OCI-LY1 (cell line): ENCODE measurements around the gene THOC2.
"Not testable (repeated sequence)": the region's sequence is repeated elsewhere in the genome, so short reads cannot be mapped to it uniquely, and the experiment has no call there.

Source experiments
- H2AFZ ChIP-seq: fragments of 200-600 bp; sonication (generic), shearing (Covaris generic); 2 replicates; pipeline ENCODE4 v1.6.0; 2014; ENCODE audit warnings: antibody characterized with exemption, mild to moderate bottlenecking, low read length
- H3F3A ChIP-seq: fragments of 200-600 bp; sonication (generic), shearing (Covaris generic); 2 replicates; pipeline ENCODE4 v1.6.0; 2014; ENCODE audit warnings: mild to moderate bottlenecking, antibody characterized with exemption, low read length, moderate library complexity; ENCODE audit not compliant: insufficient read depth
- H3K27ac ChIP-seq: fragments of 200-600 bp; sonication (generic); 2 replicates; pipeline ENCODE4 v1.5.1; 2014; ENCODE audit warnings: low read length, mixed run types, mild to moderate bottlenecking, low read depth; ENCODE audit not compliant: poor library complexity, severe bottlenecking
- H3K27me3 ChIP-seq: fragments of 200-600 bp; sonication (generic); 2 replicates; pipeline ENCODE4 v1.6.0; 2014; ENCODE audit warnings: antibody characterized with exemption, mild to moderate bottlenecking, low read length, moderate library complexity; ENCODE audit not compliant: insufficient read depth
- H3K36me3 ChIP-seq: fragments of 200-600 bp; sonication (generic); 2 replicates; pipeline ENCODE4 v1.6.1; 2014; ENCODE audit warnings: mild to moderate bottlenecking, antibody characterized with exemption, low read length, moderate library complexity, mixed read lengths; ENCODE audit not compliant: insufficient read depth
- H3K4me1 ChIP-seq: fragments of 200-600 bp; sonication (generic); 2 replicates; pipeline ENCODE4 v1.5.1; 2014; ENCODE audit warnings: mild to moderate bottlenecking, low read length, moderate library complexity; ENCODE audit not compliant: insufficient read depth, severe bottlenecking
- H3K4me2 ChIP-seq: fragments of 200-600 bp; sonication (generic), shearing (Covaris generic); 2 replicates; pipeline ENCODE4 v1.6.1; 2014; ENCODE audit warnings: low read length
- H3K4me3 ChIP-seq: fragments of 200-600 bp; sonication (generic); 2 replicates; pipeline ENCODE4 v1.5.1; 2014; ENCODE audit warnings: low read length, low read depth, mild to moderate bottlenecking, mixed read lengths; ENCODE audit not compliant: poor library complexity, severe bottlenecking
- H3K79me2 ChIP-seq: fragments of 200-600 bp; shearing (Covaris generic); 2 replicates; pipeline ENCODE4 v1.6.1; 2016; ENCODE audit warnings: mixed run types, low read length, mixed read lengths; ENCODE audit not compliant: insufficient read depth
- H3K9ac ChIP-seq: fragments of 200-600 bp; sonication (generic), shearing (Covaris generic); 2 replicates; pipeline ENCODE4 v1.6.1; 2014; ENCODE audit warnings: mild to moderate bottlenecking, low read length, mixed read lengths
- H3K9me2 ChIP-seq: fragments of 200-600 bp; sonication (generic), shearing (Covaris generic); 2 replicates; pipeline ENCODE4 v1.6.1; 2014; ENCODE audit warnings: low read depth, mild to moderate bottlenecking, low read length, mixed read lengths
- H3K9me3 ChIP-seq: fragments of 200-600 bp; shearing (Covaris generic); 2 replicates; pipeline ENCODE4 v1.6.1; 2014; ENCODE audit warnings: low read length, mixed read lengths
- H4K20me1 ChIP-seq: fragments of 200-600 bp; sonication (generic), shearing (Covaris generic); 2 replicates; pipeline ENCODE4 v1.6.0; 2016; ENCODE audit warnings: mild to moderate bottlenecking, low read length; ENCODE audit not compliant: insufficient read depth
- EZH2 ChIP-seq: fragments of 200-600 bp; sonication (generic), shearing (Covaris generic); IDR thresholded peaks from 2 replicates; pipeline ENCODE4 v1.8.0; 2017; ENCODE audit warnings: borderline replicate concordance, mixed run types, mild to moderate bottlenecking, antibody characterized with exemption, low read length, moderate library complexity, mixed read lengths
- TF ChIP-seq, protein P1 (sequence below): fragments of 200-600 bp; sonication (generic), shearing (Covaris generic); IDR thresholded peaks from 2 replicates; pipeline ENCODE4 v1.5.1; 2017; ENCODE audit warnings: mild to moderate bottlenecking, antibody characterized with exemption, low read length, moderate library complexity, mixed read lengths

Gene THOC2

DNA sequence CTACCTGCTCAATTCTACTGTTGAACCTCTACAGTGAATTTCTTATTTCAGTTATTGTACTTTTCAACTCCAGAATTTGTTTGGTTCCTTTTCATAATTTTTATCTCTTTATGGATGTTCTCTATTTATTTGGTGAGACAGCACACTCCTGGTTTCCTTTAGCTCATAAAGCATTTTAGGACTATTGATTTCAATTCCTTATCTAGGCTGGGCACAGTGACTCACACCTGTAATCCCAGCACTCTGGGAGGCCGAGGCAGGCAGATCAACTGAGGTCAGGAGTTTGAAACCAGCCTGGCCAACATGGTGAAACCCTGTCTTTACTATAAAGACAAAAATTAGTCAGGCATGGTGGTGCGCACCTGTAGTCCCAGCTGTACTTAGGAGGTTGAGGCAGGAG lies 57.7 kb downstream of the THOC2 start:
- H3K36me3 ChIP-seq, result peaks cover 55% of the 10 kb centered on the region
- no peak overlapping the region for H2AFZ ChIP-seq
- H3K79me2 ChIP-seq, result no peaks in the 10 kb centered on the region
- H4K20me1 ChIP-seq, result no peaks in the 10 kb centered on the region
- H3K4me1 ChIP-seq, result no peaks in the 10 kb centered on the region
- H3K27me3 ChIP-seq, result no peaks in the 10 kb centered on the region
- H3K4me3 ChIP-seq, result no peak overlapping the region
- H3K4me2 ChIP-seq, result no peak overlapping the region
- H3K9me2 ChIP-seq, result no peaks in the 10 kb centered on the region
- TF ChIP-seq EZH2, result no peak
- TF ChIP-seq, protein P1, sequence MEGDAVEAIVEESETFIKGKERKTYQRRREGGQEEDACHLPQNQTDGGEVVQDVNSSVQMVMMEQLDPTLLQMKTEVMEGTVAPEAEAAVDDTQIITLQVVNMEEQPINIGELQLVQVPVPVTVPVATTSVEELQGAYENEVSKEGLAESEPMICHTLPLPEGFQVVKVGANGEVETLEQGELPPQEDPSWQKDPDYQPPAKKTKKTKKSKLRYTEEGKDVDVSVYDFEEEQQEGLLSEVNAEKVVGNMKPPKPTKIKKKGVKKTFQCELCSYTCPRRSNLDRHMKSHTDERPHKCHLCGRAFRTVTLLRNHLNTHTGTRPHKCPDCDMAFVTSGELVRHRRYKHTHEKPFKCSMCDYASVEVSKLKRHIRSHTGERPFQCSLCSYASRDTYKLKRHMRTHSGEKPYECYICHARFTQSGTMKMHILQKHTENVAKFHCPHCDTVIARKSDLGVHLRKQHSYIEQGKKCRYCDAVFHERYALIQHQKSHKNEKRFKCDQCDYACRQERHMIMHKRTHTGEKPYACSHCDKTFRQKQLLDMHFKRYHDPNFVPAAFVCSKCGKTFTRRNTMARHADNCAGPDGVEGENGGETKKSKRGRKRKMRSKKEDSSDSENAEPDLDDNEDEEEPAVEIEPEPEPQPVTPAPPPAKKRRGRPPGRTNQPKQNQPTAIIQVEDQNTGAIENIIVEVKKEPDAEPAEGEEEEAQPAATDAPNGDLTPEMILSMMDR, result no peak
- no peaks in the 10 kb centered on the region for H3F3A ChIP-seq
- no peak overlapping the region for H3K9ac ChIP-seq
- no peaks in the 10 kb centered on the region for H3K9me3 ChIP-seq
- H3K27ac ChIP-seq, result no peak overlapping the region

DNA sequence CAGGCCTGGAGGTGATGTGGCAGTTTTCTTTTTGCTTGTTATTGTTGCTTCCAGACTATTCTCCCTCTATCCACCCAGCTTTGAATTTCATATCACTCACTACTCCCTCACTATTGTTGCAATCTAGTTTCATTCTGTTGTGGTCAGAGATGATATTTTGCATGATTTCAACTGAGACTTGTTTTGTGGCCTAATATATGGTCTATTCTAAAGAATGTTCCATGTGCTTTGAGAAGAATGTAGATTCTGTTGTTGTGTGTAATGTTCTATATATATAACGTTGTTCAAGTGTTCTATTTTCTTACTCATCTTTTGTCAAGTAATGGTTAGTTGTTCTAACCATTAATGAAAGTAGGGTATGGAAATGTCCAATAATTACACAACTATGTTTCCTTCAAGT lies 59.0 kb downstream of the THOC2 start:
- H3K4me1 ChIP-seq, result no peaks in the 10 kb centered on the region
- no peaks in the 10 kb centered on the region for H3K9me2 ChIP-seq
- H3K27me3 ChIP-seq, result no peaks in the 10 kb centered on the region
- no peaks in the 10 kb centered on the region for H3K9me3 ChIP-seq
- H2AFZ ChIP-seq, result no peak overlapping the region
- no peaks in the 10 kb centered on the region for H3K79me2 ChIP-seq
- H3K9ac ChIP-seq, result no peak overlapping the region
- no peak overlapping the region for H3K27ac ChIP-seq
- H3F3A ChIP-seq, result no peaks in the 10 kb centered on the region
- H3K4me3 ChIP-seq, result no peak overlapping the region
- no peak overlapping the region for H3K4me2 ChIP-seq
- TF ChIP-seq EZH2, result no peak
- TF ChIP-seq, protein P1, result no peak
- H4K20me1 ChIP-seq, result no peaks in the 10 kb centered on the region
- peaks cover 52% of the 10 kb centered on the region for H3K36me3 ChIP-seq

DNA sequence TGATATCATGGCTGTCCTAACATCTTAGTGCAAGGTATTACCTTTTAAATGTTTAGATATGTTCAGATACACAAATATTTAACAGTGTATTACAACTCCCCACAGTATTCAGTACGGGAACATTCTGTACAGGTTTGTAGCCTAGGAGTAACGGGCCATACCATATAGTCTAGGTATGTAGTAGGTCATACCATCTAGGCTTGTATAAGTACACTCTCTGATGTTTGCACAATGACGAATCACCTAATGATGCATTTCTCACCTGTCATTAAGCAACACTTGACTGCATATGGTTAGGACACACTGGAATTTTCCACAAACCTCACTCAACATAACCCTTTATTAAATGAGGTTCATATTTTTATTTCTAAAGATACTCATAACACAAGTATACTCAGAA lies 67.7 kb downstream of the THOC2 start:
- no peaks in the 10 kb centered on the region for H3K79me2 ChIP-seq
- H3K27ac ChIP-seq, result no peak overlapping the region
- TF ChIP-seq EZH2, result no peak
- TF ChIP-seq, protein P1, result no peak
- H3F3A ChIP-seq, result no peaks in the 10 kb centered on the region
- no peak overlapping the region for H3K4me2 ChIP-seq
- H2AFZ ChIP-seq, result no peak overlapping the region
- no peak overlapping the region for H3K9ac ChIP-seq
- no peaks in the 10 kb centered on the region for H3K9me2 ChIP-seq
- no peaks in the 10 kb centered on the region for H3K9me3 ChIP-seq
- peaks cover 65% of the 10 kb centered on the region for H3K36me3 ChIP-seq
- no peaks in the 10 kb centered on the region for H3K27me3 ChIP-seq
- H3K4me1 ChIP-seq, result no peaks in the 10 kb centered on the region
- H4K20me1 ChIP-seq, result no peaks in the 10 kb centered on the region
- H3K4me3 ChIP-seq, result no peak overlapping the region

DNA sequence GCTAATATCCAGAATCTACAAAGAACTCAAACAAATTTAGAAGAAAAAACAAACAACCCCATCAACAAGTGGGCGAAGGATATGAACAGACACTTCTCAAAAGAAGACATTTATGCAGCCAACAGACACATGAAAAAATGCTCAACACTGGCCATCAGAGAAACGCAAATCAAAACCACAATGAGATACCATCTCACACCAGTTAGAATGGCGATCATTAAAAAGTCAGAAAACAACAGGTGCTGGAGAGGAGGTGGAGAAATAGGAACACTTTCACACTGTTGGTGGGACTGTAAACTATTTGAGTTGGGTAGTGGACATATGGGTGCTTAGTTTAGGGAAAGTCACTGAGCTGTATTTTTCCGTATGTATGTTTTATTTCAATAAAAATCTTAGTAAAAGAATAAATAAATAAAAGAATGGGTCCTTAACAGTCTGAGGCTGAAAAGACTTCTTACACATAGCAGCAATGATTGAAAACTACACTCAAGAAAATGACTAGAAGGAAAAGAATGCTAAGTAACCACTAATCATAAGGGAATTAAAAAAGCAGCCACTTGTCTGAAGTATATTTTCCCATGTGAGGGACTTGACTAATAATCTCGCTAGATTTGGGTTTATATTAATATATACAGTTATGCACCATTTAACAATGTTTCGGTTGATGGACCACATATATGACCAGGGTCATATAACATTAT lies 68.2 kb downstream of the THOC2 start:
- not testable (repeated sequence) for H3K4me2 ChIP-seq, H3K27ac ChIP-seq
- peaks cover 63% of the 10 kb centered on the region for H3K36me3 ChIP-seq

DNA sequence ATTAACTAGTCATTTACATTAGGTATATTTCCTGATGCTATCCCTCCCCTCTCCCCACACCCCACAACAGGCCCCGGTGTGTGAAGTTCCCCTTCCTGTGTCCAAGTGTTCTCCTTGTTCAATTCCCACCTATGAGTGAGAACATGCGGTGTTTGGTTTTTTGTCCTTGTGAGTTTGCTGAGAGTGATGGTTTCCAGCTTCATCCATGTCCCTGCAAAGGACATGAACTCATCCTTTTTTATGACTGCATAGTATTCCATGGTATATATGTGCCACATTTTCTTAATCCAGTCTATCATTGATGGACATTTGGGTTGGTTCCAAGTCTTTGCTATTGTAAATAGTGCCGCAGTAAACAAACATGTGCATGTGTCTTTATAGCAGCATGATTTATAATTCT lies 69.1 kb downstream of the THOC2 start:
- peaks cover 63% of the 10 kb centered on the region for H3K36me3 ChIP-seq
- H3K9me3 ChIP-seq, H3K9ac ChIP-seq, H3K9me2 ChIP-seq, H2AFZ ChIP-seq, H3K4me1 ChIP-seq, H3K79me2 ChIP-seq, H4K20me1 ChIP-seq, H3K4me2 ChIP-seq, H3F3A ChIP-seq, H3K4me3 ChIP-seq, H3K27ac ChIP-seq, H3K27me3 ChIP-seq: not testable (repeated sequence)

More for the DNA sequence above, 68.2 kb downstream of the THOC2 start:
- not testable (repeated sequence) for H3K4me3 ChIP-seq, H3K27me3 ChIP-seq, H3K9me2 ChIP-seq, H2AFZ ChIP-seq, H3K9me3 ChIP-seq, H4K20me1 ChIP-seq, H3K79me2 ChIP-seq, H3K4me1 ChIP-seq, H3F3A ChIP-seq, H3K9ac ChIP-seq
